GM19438 (cell line): ENCODE measurements around the gene ALDH1A3.

Experiments used
- ATAC-seq: cut with Tn5 transposase; IDR thresholded peaks from one replicate; pipeline ENCODE4 v1.9.1; 2021; ENCODE audit warnings: low read depth; ENCODE audit not compliant: unreplicated experiment

Gene ALDH1A3

GRCh38 chr15:100880897-100881242 is 1.2 kb downstream of the ALDH1A3 start:
- no peak for ATAC-seq

- no peak for ATAC-seq
Observed at GRCh38 chr15:100881573-100882336, 2.1 kb downstream of the ALDH1A3 start.

- ATAC-seq, result no peak
Observed at GRCh38 chr15:100885116-100885515, 5.5 kb downstream of the ALDH1A3 start.

- ATAC-seq, result no peak
Observed at GRCh38 chr15:100885811-100886210, 6.2 kb downstream of the ALDH1A3 start.

- ATAC-seq, result no peak
Observed at GRCh38 chr15:100887211-100887913, 7.7 kb downstream of the ALDH1A3 start.

GRCh38 chr15:100889385-100890050 is 9.9 kb downstream of the ALDH1A3 start:
- no peak for ATAC-seq

- no peak for ATAC-seq
Observed at GRCh38 chr15:100890051-100890720, 10.6 kb downstream of the ALDH1A3 start.

GRCh38 chr15:100890850-100891249 is 11.2 kb downstream of the ALDH1A3 start:
- ATAC-seq, result no peak

- no peak for ATAC-seq
Observed at GRCh38 chr15:100891307-100892012, 11.8 kb downstream of the ALDH1A3 start.

- ATAC-seq, result no peak
Observed at GRCh38 chr15:100892013-100892355, 12.4 kb downstream of the ALDH1A3 start.

- ATAC-seq, result no peak
Observed at GRCh38 chr15:100893261-100893963, 13.8 kb downstream of the ALDH1A3 start.

GRCh38 chr15:100893964-100894295 is 14.3 kb downstream of the ALDH1A3 start:
- ATAC-seq, result no peak

- no peak for ATAC-seq
Observed at GRCh38 chr15:100895721-100896120, 16.1 kb downstream of the ALDH1A3 start.

- no peak for ATAC-seq
Observed at GRCh38 chr15:100897221-100898151, 17.9 kb downstream of the ALDH1A3 start.

GRCh38 chr15:100898152-100898490 is 18.5 kb downstream of the ALDH1A3 start:
- no peak for ATAC-seq

GRCh38 chr15:100898661-100899462 is 19.2 kb downstream of the ALDH1A3 start:
- ATAC-seq, result no peak

GRCh38 chr15:100899601-100900000 is 20.0 kb downstream of the ALDH1A3 start:
- no peak for ATAC-seq

GRCh38 chr15:100900136-100900794 is 20.6 kb downstream of the ALDH1A3 start:
- ATAC-seq, result no peak
